ENCODE data around the gene HSD3B2. TPM values are rescaled to one million over a fixed set of nuclear protein-coding genes. Genes with fewer than 3 reads are reported as not detected.

The HSD3B2 gene
- total and polyA plus RNA-seq, 2 donors from 2014 or later, result 0.60 TPM; not detected in 1

- no peak for TF ChIP-seq CTCF (IDR thresholded peaks at IDR 0.05; ENCODE audit: borderline replicate concordance, extremely low read depth, insufficient read depth)
- Histone ChIP-seq H3K4me1 (ENCODE audit: control insufficient read depth in 2 of 3, insufficient read depth in 2 of 3, low read depth in 1 of 3, low read length in 3 of 3) (no peaks in the 10 kb centered on the region), H3K4me3 (ENCODE audit: low read length in 3 of 3) (no peak overlapping the region), H3K9me3 (ENCODE audit: control insufficient read depth in 2 of 3, insufficient read depth in 1 of 3, low read length in 3 of 3) (peaks cover 0 to 16% (median 7%) of the 10 kb centered on the region in 3 donors), H3K36me3 (ENCODE audit: control insufficient read depth in 2 of 3, insufficient read depth in 3 of 3, low read length in 3 of 3) (no peaks in the 10 kb centered on the region), H3K27ac (ENCODE audit: low read depth in 2 of 2, low read length in 2 of 2) (no peak overlapping the region), H3K27me3 (ENCODE audit: control insufficient read depth, insufficient read depth, low read length) (no peaks in the 10 kb centered on the region), H3K9ac (ENCODE audit: low read length in 3 of 3) (no peak overlapping the region)
- intact Hi-C loops (cut with DNase I), result no loop called here
- DNase-seq, result no peak
- FAIRE-seq, result no peak
These were observed 10.2 kb upstream of the HSD3B2 start for GRCh38 chr1:119404736-119405135.

- FAIRE-seq, result no peak
- DNase-seq, result no peak
- no peaks in the 10 kb centered on the region for H3K36me3 ChIP-seq (ENCODE audit: control insufficient read depth in 2 of 3, insufficient read depth in 3 of 3, low read length in 3 of 3)
- intact Hi-C loops (cut with DNase I), result no loop called here
- no peak overlapping the region for H3K27ac ChIP-seq (ENCODE audit: low read depth in 2 of 2, low read length in 2 of 2)
- no peaks in the 10 kb centered on the region for H3K4me1 ChIP-seq (ENCODE audit: control insufficient read depth in 2 of 3, insufficient read depth in 2 of 3, low read depth in 1 of 3, low read length in 3 of 3)
- H3K27me3 ChIP-seq (ENCODE audit: control insufficient read depth, insufficient read depth, low read length), result no peaks in the 10 kb centered on the region
- H3K9me3 ChIP-seq (ENCODE audit: control insufficient read depth in 2 of 3, insufficient read depth in 1 of 3, low read length in 3 of 3), result peaks cover 0 to 10% (median 7%) of the 10 kb centered on the region in 3 donors
- H3K4me3 ChIP-seq (ENCODE audit: low read length in 3 of 3), result no peak overlapping the region
- no peak for TF ChIP-seq CTCF (IDR thresholded peaks at IDR 0.05; ENCODE audit: borderline replicate concordance, extremely low read depth, insufficient read depth)
- no peak overlapping the region for H3K9ac ChIP-seq (ENCODE audit: low read length in 3 of 3)
These were observed 5.2 kb upstream of the HSD3B2 start for GRCh38 chr1:119409731-119410130.

GRCh38 chr1:119410961-119411360 lies 4.0 kb upstream of the HSD3B2 start:
- Histone ChIP-seq H3K9me3 (ENCODE audit: control insufficient read depth in 2 of 3, insufficient read depth in 1 of 3, low read length in 3 of 3) (peaks cover 0 to 7% (median 5%) of the 10 kb centered on the region in 3 donors), H3K4me1 (ENCODE audit: control insufficient read depth in 2 of 3, insufficient read depth in 2 of 3, low read depth in 1 of 3, low read length in 3 of 3) (no peaks in the 10 kb centered on the region), H3K4me3 (ENCODE audit: low read length in 3 of 3) (no peak overlapping the region), H3K36me3 (ENCODE audit: control insufficient read depth in 2 of 3, insufficient read depth in 3 of 3, low read length in 3 of 3) (no peaks in the 10 kb centered on the region), H3K27ac (ENCODE audit: low read depth in 2 of 2, low read length in 2 of 2) (no peak overlapping the region), H3K27me3 (ENCODE audit: control insufficient read depth, insufficient read depth, low read length) (no peaks in the 10 kb centered on the region), H3K9ac (ENCODE audit: low read length in 3 of 3) (no peak overlapping the region)
- no peak for FAIRE-seq
- no peak for TF ChIP-seq CTCF (IDR thresholded peaks at IDR 0.05; ENCODE audit: borderline replicate concordance, extremely low read depth, insufficient read depth)
- intact Hi-C loops (cut with DNase I), result no loop called here
- DNase-seq, result no peak

- H3K27ac ChIP-seq (ENCODE audit: low read depth in 2 of 2, low read length in 2 of 2), result no peak overlapping the region
- no peaks in the 10 kb centered on the region for H3K4me1 ChIP-seq (ENCODE audit: control insufficient read depth in 2 of 3, insufficient read depth in 2 of 3, low read depth in 1 of 3, low read length in 3 of 3)
- H3K4me3 ChIP-seq (ENCODE audit: low read length in 3 of 3), result no peak overlapping the region
- no peak overlapping the region for H3K9ac ChIP-seq (ENCODE audit: low read length in 3 of 3)
- intact Hi-C loops (cut with DNase I), result no loop called here
- no peaks in the 10 kb centered on the region for H3K36me3 ChIP-seq (ENCODE audit: control insufficient read depth in 2 of 3, insufficient read depth in 3 of 3, low read length in 3 of 3)
- DNase-seq (no peak), FAIRE-seq (no peak)
- H3K9me3 ChIP-seq (ENCODE audit: control insufficient read depth in 2 of 3, insufficient read depth in 1 of 3, low read length in 3 of 3), result no peaks in the 10 kb centered on the region
- no peak for TF ChIP-seq CTCF (IDR thresholded peaks at IDR 0.05; ENCODE audit: borderline replicate concordance, extremely low read depth, insufficient read depth)
- no peaks in the 10 kb centered on the region for H3K27me3 ChIP-seq (ENCODE audit: control insufficient read depth, insufficient read depth, low read length)
These were observed 1.2 kb downstream of the HSD3B2 start for GRCh38 chr1:119416006-119416640.
